ENCODE results near the gene DYNLT2B.

GRCh38 chr3:196320137-196320536 is 2.1 kb upstream of the DYNLT2B start:
- TF ChIP-seq CTCF (IDR thresholded peaks at IDR 0.05): no peak
- no peak for TF ChIP-seq EZH2 (IDR thresholded peaks at IDR 0.05)

Measured in neural progenitor cell (in vitro differentiated cells).